ENCODE data around the gene GOT2. TPM values are rescaled to one million over a fixed set of nuclear protein-coding genes. Genes with fewer than 3 reads are reported as not detected.
"Not testable (repeated sequence)": the region's sequence is repeated elsewhere in the genome, so short reads cannot be mapped to it uniquely, and the experiment has no call there.

Gene GOT2
- total RNA-seq, 2 experiments from 2014 or later = 128 to 133 TPM

DNA sequence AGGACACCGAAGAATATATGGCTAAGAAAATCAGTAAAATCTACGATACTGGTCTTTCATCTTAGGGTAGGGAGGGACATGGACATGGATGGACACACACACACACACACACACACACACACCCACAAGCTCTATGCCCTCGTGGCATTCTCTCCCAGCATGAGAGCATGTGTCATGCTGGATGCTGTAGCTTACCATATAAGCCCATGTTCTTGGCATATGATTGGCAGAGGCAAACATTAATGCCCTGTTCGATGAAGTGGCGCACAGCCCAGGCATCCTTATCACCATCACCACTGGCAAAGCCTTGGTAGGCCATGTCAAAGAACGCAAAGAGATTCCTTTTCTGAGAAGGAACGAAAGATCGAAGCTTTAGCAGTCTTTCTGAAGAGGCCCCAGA lies 17.6 kb downstream of the GOT2 start:
- DNase-seq = no peak
- POLR2A ChIA-PET = no interaction called here
- intact Hi-C loops (cut with DNase I, micrococcal nuclease) = no loop called here
- Mint-ChIP-seq H3K27ac (no peak overlapping the region), H3K36me3 (ENCODE audit: low read depth) (peaks cover 60% of the 10 kb centered on the region), H3K4me3 (no peak overlapping the region), H3K4me1 (no peaks in the 10 kb centered on the region), H3K27me3 (no peaks in the 10 kb centered on the region), H3K9me3 (ENCODE audit: low read depth) (no peaks in the 10 kb centered on the region)
- no peak for ATAC-seq
- CTCF ChIA-PET = interaction anchor here (0.8 to 1.2 kb wide), 2 partner anchors 9 to 40 kb away, joined by 3 to 4 read pairs; no protein-coding TSS in a partner anchor

DNA sequence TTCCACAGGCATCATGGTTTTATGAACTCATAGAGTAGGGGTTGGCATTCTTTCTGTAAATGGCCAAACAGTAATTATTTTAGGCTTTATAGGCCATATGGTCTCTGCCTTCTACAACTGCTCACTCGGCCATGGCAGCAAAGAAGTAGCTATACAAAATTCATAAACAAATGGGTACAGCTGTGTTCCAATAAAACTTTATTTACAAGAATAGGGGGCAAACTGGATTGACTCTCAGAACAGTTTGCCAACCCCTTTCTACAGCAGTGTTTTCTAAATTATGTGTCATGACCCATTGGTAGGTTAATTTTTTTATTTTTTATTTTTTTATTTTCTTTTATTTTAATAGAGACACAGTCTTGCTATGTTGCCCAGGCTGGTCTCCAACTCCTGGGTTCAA lies 20.4 kb downstream of the GOT2 start:
- ATAC-seq = no peak
- no peak overlapping the region for H3K4me3 Mint-ChIP-seq
- no peak for DNase-seq
- H3K4me1 Mint-ChIP-seq = no peaks in the 10 kb centered on the region
- CTCF ChIA-PET = interaction anchor here (1.5 kb wide), 1 partner anchor 11 kb away, joined by 3 read pairs; no protein-coding TSS in a partner anchor
- intact Hi-C loops (cut with DNase I, micrococcal nuclease) = no loop called here
- H3K27me3 Mint-ChIP-seq = no peaks in the 10 kb centered on the region
- no peaks in the 10 kb centered on the region for H3K9me3 Mint-ChIP-seq (ENCODE audit: low read depth)
- peaks cover 65% of the 10 kb centered on the region for H3K36me3 Mint-ChIP-seq (ENCODE audit: low read depth)
- POLR2A ChIA-PET = no interaction called here
- no peak overlapping the region for H3K27ac Mint-ChIP-seq

DNA sequence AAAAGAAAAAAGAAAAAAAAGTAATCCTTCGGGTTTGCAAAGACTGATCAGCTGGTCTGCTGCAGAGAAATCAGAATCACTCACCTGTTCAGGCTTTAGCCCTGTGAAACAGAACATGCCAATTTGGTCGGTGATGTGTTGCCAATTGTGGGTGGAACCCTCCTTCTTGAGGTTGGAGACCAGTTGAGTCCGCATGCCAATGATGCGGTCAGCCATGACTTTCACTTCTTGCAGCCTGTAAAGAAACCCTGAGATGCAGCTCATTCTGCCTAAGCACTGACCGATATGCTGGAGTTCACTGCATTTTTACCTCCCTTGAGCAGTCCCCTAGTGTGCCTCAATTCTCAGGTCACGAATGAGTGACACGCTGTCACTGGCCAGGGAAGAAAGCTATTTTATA lies 24.8 kb downstream of the GOT2 start:
- Mint-ChIP-seq H3K36me3 (ENCODE audit: low read depth) (peaks cover 60% of the 10 kb centered on the region), H3K4me3 (no peak overlapping the region), H3K27ac (no peak overlapping the region), H3K4me1 (no peaks in the 10 kb centered on the region), H3K9me3 (ENCODE audit: low read depth) (no peaks in the 10 kb centered on the region), H3K27me3 (no peaks in the 10 kb centered on the region)
- DNase-seq (no peak), ATAC-seq (no peak)
- intact Hi-C loops (cut with DNase I, micrococcal nuclease) = no loop called here
- CTCF ChIA-PET = interaction anchor here (0.6 to 0.9 kb wide), 2 partner anchors 23 to 191 kb away, joined by 3 read pairs; no protein-coding TSS in a partner anchor
- POLR2A ChIA-PET = no interaction called here

DNA sequence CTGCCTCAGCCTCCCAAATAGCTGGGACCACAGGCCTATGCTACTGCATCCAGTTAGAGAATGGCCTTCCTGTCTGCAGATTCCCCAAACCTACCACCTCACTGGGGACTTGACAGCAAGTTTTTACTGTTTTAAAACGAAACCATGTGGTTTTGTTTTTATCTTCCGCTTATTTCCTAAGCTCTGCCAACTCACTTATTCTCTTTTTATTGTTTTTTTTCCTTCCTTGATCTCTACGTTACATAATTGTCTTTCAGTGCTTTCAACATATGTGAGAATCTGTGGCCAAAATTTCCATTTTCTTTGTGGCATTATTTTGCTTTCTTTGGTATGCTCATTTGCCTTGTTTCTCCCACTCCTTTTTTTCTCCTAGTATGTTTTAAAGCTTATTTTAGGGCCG lies 35.0 kb downstream of the GOT2 start:
- Mint-ChIP-seq H3K36me3 (ENCODE audit: low read depth) (peaks cover 2% of the 10 kb centered on the region), H3K4me1 (peaks cover 3% of the 10 kb centered on the region), H3K27ac (no peak overlapping the region), H3K27me3 (no peaks in the 10 kb centered on the region), H3K4me3 (no peak overlapping the region), H3K9me3 (ENCODE audit: low read depth) (no peaks in the 10 kb centered on the region)
- ATAC-seq (no peak), DNase-seq (no peak)
- intact Hi-C loops (cut with DNase I, micrococcal nuclease) = no loop called here
- ChIA-PET POLR2A (no interaction called here), CTCF (interaction anchor here (0.6 kb wide), 1 partner anchor 512 kb away, joined by 3 read pairs; no protein-coding TSS in a partner anchor)

DNA sequence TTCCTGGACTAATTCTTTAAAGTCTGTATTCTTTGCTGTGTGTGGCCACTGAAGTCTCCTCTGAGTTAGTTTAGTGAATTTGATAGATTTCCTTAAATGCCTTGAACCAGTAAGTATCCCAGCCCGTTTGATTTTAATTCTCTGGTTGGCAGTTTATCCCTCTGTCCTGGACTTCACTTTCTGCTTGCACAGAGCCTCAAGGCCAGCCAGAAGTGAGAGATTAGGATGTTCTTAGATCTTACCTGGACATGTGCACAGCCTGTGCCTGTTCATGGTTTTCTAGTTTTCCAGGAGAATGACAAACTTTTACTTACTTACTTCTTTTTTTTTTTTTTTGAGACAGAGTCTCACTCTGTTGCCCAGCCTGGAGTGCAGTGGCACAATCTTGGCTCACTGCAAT lies 38.7 kb downstream of the GOT2 start:
- ATAC-seq = no peak
- CTCF ChIA-PET = no interaction called here
- H3K4me3 Mint-ChIP-seq = no peak overlapping the region
- H3K36me3 Mint-ChIP-seq (ENCODE audit: low read depth) = no peaks in the 10 kb centered on the region
- POLR2A ChIA-PET = no interaction called here
- H3K4me1 Mint-ChIP-seq = peaks cover 3% of the 10 kb centered on the region
- no peaks in the 10 kb centered on the region for H3K27me3 Mint-ChIP-seq
- H3K27ac Mint-ChIP-seq = no peak overlapping the region
- no peaks in the 10 kb centered on the region for H3K9me3 Mint-ChIP-seq (ENCODE audit: low read depth)
- intact Hi-C loops (cut with DNase I, micrococcal nuclease) = no loop called here
- DNase-seq = no peak

DNA sequence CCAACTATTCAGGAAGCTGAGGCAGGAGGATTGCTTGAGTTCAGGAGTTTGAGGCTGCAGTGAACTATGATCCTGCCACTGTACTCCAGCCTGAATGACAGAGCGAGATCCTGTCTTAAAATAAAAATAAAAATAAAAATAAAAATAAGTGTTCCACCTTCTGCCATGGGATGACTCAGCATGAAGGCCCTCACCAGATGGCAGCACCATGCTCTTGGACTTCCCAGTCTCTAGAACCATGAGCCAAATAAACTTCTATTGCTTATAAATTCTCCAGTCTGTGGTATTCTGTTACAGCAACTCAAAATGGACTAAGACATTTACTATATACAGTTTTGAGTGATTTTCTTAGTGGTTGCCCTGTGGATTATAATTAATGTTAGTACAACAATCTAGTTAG lies 41.7 kb downstream of the GOT2 start:
- no peaks in the 10 kb centered on the region for H3K36me3 Mint-ChIP-seq (ENCODE audit: low read depth)

DNA sequence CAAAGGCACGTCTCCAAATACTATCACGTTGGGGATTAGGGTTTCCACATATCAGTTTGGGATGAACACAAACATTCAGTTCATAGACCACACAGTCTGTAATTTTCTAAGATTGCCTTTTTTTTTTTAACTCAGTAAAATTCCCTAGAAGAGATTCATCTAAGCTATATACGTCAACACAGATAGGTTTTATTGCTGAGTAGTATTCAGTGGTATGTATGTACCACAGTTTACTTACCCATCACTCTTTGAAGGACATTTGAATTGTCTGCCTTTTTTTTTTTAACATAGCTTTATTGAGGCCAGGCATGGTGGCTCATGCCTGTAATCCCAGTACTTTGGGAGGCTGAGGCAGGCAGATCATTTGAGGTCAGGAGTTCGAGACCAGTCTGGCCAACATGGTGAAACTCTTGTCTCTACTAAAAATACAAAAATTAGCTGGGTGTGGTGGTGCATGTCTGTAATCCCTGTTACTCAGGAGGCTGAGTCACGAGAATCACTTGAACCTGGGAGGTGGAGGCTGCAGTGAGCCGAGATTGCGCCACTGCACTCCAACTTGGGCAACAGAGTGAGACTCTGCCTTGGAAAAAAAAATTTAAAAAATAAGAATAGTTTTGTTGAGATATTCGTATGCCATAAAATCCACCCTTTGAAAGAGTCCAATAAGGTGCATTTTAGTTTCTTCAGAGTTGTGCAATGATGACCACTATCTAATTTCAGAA lies 47.0 kb downstream of the GOT2 start:
- H3K4me1 Mint-ChIP-seq = peaks cover 19% of the 10 kb centered on the region
- ChIA-PET CTCF (interaction anchor here (0.6 to 1.0 kb wide), 2 partner anchors 15 to 200 kb away, joined by 3 read pairs; no protein-coding TSS in a partner anchor), POLR2A (interaction anchor here (0.6 kb wide), 1 partner anchor 61 kb away, joined by 3 read pairs; no protein-coding TSS in a partner anchor)
- H3K27ac Mint-ChIP-seq; H3K9me3 Mint-ChIP-seq (ENCODE audit: low read depth); DNase-seq; ATAC-seq; H3K27me3 Mint-ChIP-seq; H3K36me3 Mint-ChIP-seq (ENCODE audit: low read depth); H3K4me3 Mint-ChIP-seq: not testable (repeated sequence)
- intact Hi-C loops (cut with DNase I, micrococcal nuclease) = loop anchor here in 1 of 2 experiments (10.0 kb wide), 1 partner anchor 452 kb away; no protein-coding TSS in a partner anchor

More for the DNA sequence above, 41.7 kb downstream of the GOT2 start:
- Mint-ChIP-seq H3K9me3 (ENCODE audit: low read depth) (no peaks in the 10 kb centered on the region), H3K27me3 (no peaks in the 10 kb centered on the region), H3K27ac (no peak overlapping the region), H3K4me3 (no peak overlapping the region), H3K4me1 (no peaks in the 10 kb centered on the region)
- ChIA-PET POLR2A (interaction anchor here (0.6 kb wide), 1 partner anchor 40 kb away, joined by 3 read pairs; no protein-coding TSS in a partner anchor), CTCF (interaction anchor here (0.6 to 1.4 kb wide), 2 partner anchors 8 to 15 kb away, joined by 4 to 5 read pairs; partner anchors contain the start of gene SLC38A7)
- DNase-seq (no peak), ATAC-seq (no peak)
- intact Hi-C loops (cut with DNase I, micrococcal nuclease) = no loop called here

DNA sequence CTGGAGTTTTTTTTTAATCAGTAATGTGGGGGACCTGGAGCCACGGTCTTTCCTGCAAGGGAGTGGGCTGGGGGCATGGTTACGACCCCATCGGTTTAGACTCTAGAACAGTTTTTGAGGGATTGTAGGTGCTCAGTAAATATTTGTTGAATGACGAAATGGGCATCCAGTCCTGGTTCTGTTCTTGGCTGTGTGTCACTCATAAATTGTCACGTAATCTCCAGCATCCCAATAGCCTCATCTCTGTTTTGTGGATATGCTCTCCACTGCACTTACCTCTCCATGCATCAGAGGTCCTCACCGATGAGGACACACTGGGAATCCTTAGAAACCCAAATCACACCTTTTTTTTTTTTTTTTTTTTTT lies 49.0 kb downstream of the GOT2 start:
- Mint-ChIP-seq H3K4me1 (peaks cover 19% of the 10 kb centered on the region), H3K27me3 (no peaks in the 10 kb centered on the region), H3K27ac (peak overlapping the region; percentile 65), H3K4me3 (peak overlapping the region; percentile 86), H3K9me3 (ENCODE audit: low read depth) (no peaks in the 10 kb centered on the region), H3K36me3 (ENCODE audit: low read depth) (peaks cover 4% of the 10 kb centered on the region)
- no peak for DNase-seq
- intact Hi-C loops (cut with DNase I, micrococcal nuclease) = loop anchor here in 1 of 2 experiments (10.0 kb wide), 1 partner anchor 450 kb away; no protein-coding TSS in a partner anchor
- ATAC-seq = no peak
- POLR2A ChIA-PET = interaction anchor here (1.2 to 1.4 kb wide), 2 partner anchors 57 to 293 kb away, joined by 4 to 7 read pairs; partner anchors contain the start of gene GINS3
- CTCF ChIA-PET = interaction anchor here (0.7 to 1.6 kb wide), 8 partner anchors 8 to 348 kb away, joined by 3 to 9 read pairs (median 4); partner anchors contain the start of gene GOT2

DNA sequence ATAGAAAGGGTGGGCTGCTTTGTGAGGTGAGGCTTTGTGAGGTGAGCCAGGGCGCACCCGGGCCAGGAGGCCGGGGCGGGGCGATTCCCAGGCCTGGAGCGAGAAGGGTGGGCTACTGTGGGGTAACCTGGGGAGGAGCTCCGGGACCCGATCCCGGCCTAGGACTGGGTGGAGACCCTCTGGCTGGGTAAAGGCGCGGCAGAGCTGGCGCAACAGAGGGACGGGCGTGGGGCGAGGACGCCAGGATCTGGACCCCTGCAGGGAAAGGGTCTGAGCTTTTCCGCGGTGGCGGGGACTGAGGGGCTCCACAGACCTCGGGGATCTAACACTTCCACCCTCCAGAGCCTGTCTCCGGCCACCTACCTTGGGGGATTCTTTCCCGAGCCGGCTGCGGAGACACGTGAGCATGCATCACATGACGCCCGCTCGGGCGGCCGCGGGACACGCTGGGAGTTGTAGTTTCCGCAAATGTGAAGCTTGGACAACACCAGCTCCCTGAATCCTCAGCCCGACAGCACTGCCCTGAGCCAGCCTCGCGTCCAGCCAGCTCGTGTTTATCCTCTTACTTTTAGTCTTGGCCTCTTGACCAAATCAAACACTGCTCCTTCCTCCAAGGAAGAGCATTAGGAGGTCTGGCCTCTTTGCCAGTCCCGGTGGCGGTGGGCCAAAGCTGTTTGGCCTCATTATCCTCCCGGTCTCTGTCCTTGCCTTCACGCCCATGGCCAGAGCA lies 49.6 kb downstream of the GOT2 start, which contains the start of gene SLC38A7:
Gene SLC38A7, minus strand, starts transcription at position 417 of the 730 bp plus-strand sequence. CDS start 4,644 bp downstream, outside the sequence.
- H3K36me3 Mint-ChIP-seq (ENCODE audit: low read depth) = peaks cover 5% of the 10 kb centered on the region
- POLR2A ChIA-PET = interaction anchor here (1.2 to 1.4 kb wide), 2 partner anchors 57 to 292 kb away, joined by 4 to 7 read pairs; partner anchors contain the start of gene GINS3
- DNase-seq = peak; percentile 88
- CTCF ChIA-PET = interaction anchor here (0.7 to 1.6 kb wide), 11 partner anchors 9 to 1044 kb away, joined by 3 to 9 read pairs (median 4); partner anchors contain the start of gene GOT2
- H3K27me3 Mint-ChIP-seq = no peaks in the 10 kb centered on the region
- peak; percentile 93 for ATAC-seq
- peaks cover 19% of the 10 kb centered on the region for H3K4me1 Mint-ChIP-seq
- peak within 1 kb of the TSS; percentile 86 for H3K4me3 Mint-ChIP-seq
- peak within 1 kb of the TSS; percentile 74 for H3K27ac Mint-ChIP-seq
- intact Hi-C loops (cut with DNase I, micrococcal nuclease) = loop anchor here (1.0 to 10.0 kb wide), 6 partner anchors 50 to 450 kb away; partner anchors contain the start of genes GINS3 (in 1 of the 2), GOT2 (in 1 of the 2) and SETD6 (in 1 of the 2)
- H3K9me3 Mint-ChIP-seq (ENCODE audit: low read depth) = no peaks in the 10 kb centered on the region

DNA sequence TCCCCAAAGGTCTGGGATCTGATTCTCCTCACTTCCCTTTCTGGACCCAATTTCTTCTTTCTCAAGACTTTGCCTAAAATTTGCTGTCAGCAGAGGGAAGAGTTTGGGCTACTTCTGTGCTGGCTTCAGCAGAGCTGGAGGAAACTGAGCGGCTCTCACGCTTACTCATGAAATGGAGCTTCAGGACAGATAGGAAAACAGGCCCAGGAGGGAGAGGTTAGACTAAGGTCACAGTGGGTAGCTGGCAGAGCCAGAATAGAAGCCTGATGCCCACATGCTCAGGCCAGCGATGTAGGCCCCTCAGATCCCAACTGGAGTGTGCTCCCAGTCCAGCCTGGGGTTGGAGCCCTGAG lies 50.1 kb downstream of the GOT2 start:
- H3K4me1 Mint-ChIP-seq = peaks cover 19% of the 10 kb centered on the region
- DNase-seq (no peak), ATAC-seq (peak; percentile 11)
- peak overlapping the region; percentile 74 for H3K27ac Mint-ChIP-seq
- H3K9me3 Mint-ChIP-seq (ENCODE audit: low read depth) = no peaks in the 10 kb centered on the region
- H3K27me3 Mint-ChIP-seq = no peaks in the 10 kb centered on the region
- H3K4me3 Mint-ChIP-seq = peak overlapping the region; percentile 86
- intact Hi-C loops (cut with DNase I, micrococcal nuclease) = loop anchor here (1.0 to 10.0 kb wide), 6 partner anchors 50 to 449 kb away; partner anchors contain the start of genes GINS3 (in 1 of the 2), GOT2 (in 1 of the 2) and SETD6 (in 1 of the 2)
- CTCF ChIA-PET = interaction anchor here (0.6 to 1.6 kb wide), 8 partner anchors 9 to 1044 kb away, joined by 3 to 9 read pairs (median 4); no protein-coding TSS in a partner anchor
- peaks cover 5% of the 10 kb centered on the region for H3K36me3 Mint-ChIP-seq (ENCODE audit: low read depth)
- POLR2A ChIA-PET = interaction anchor here (1.2 to 1.4 kb wide), 2 partner anchors 56 to 291 kb away, joined by 4 to 7 read pairs; partner anchors contain the start of gene GINS3

DNA sequence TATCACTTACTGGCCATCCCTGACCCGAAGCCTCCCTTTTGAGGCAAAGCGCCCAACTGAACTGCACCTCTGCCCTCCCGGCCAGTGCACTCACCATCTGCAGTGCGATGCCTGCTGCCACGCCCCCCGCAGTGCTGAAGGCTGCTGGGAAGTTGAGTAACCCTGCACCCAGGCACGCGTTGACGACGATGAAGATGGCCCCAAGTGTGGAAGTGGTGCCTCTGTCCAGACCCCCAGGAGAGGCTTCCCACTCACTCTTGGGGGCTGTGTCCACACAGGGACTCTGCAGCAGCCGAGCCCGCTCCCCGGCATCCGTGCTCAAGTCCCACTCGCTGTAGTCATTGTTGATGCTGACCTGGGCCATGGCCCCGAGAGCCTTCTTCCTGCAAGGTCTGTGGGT lies 54.4 kb downstream of the GOT2 start:
- ATAC-seq (no peak), DNase-seq (no peak)
- H3K4me3 Mint-ChIP-seq = no peak overlapping the region
- CTCF ChIA-PET = interaction anchor here (3.0 kb wide), 1 partner anchor 76 kb away, joined by 11 read pairs; no protein-coding TSS in a partner anchor
- POLR2A ChIA-PET = no interaction called here
- H3K9me3 Mint-ChIP-seq (ENCODE audit: low read depth) = no peaks in the 10 kb centered on the region
- intact Hi-C loops (cut with DNase I, micrococcal nuclease) = loop anchor here (2.0 to 10.0 kb wide), 3 partner anchors 77 to 445 kb away; partner anchors contain the start of gene SETD6 (in 1 of the 2)
- H3K36me3 Mint-ChIP-seq (ENCODE audit: low read depth) = peaks cover 9% of the 10 kb centered on the region
- H3K4me1 Mint-ChIP-seq = peaks cover 15% of the 10 kb centered on the region
- H3K27ac Mint-ChIP-seq = no peak overlapping the region
- H3K27me3 Mint-ChIP-seq = no peaks in the 10 kb centered on the region

Measured in activated CD4-positive, alpha-beta T cell treated with anti-CD3 and anti-CD28 coated beads for 36 hours (primary cell).